ENCODE measurements around the gene KANSL1L. TPM values are rescaled to one million over a fixed set of nuclear protein-coding genes. Genes with fewer than 3 reads are reported as not detected.

The KANSL1L gene
- total and polyA plus RNA-seq, 9 of the 15 experiments (the other 6 are each of a cell fraction or from before 2014, with no cell fraction given), result 1.3 to 6.7 (median 2.4) TPM

- no peak for TF ChIP-seq REST (IDR thresholded peaks at IDR 0.05; ENCODE audit: borderline replicate concordance)
- no peak for TF ChIP-seq REST (CRISPR knock-in tag; IDR thresholded peaks at IDR 0.05; ENCODE audit: low read depth)
- TF ChIP-seq MAZ (CRISPR knock-in tag; conservative IDR thresholded peaks at IDR 0.05 in 1 of 2, IDR thresholded peaks at IDR 0.05 in 1 of 2), result no peak
- TF ChIP-seq SIN3B (IDR thresholded peaks at IDR 0.05; ENCODE audit: low read depth), result no peak
- TF ChIP-seq E2F3 (CRISPR knock-in tag; IDR thresholded peaks at IDR 0.05), result no peak
- TF ChIP-seq SNAPC5 (CRISPR knock-in tag; IDR thresholded peaks at IDR 0.05), result no peak
- TF ChIP-seq STAT6 (CRISPR knock-in tag; IDR thresholded peaks at IDR 0.05), result no peak
- no peak for TF ChIP-seq ADNP (tag; IDR thresholded peaks at IDR 0.05)
Measured at GRCh38 chr2:210132239-210132638, 39.0 kb downstream of the KANSL1L start (continued).

Measured in K562 (cell line).